Heart left ventricle (tissue), 16 donors: Measurements from ENCODE around the gene ANKS4B. TPM values are rescaled to one million over a fixed set of nuclear protein-coding genes. Genes with fewer than 3 reads are reported as not detected.

ENCODE experiments used
- ATAC-seq, 4 donors: fragments of 200-7000 bp; cut with Tn5 transposase; one replicate each; pipeline ENCODE4 v1.9.1; 2020 to 2022; ENCODE audit warnings: moderate library complexity in 4 of 4, mild to moderate bottlenecking in 3 of 4, moderate number of reproducible peaks in 1 of 4
- DNase-seq, 5 donors: peaks; one replicate each; pipeline ENCODE4 v3.0.0-alpha.2; 2020
- H3K27ac ChIP-seq, 12 donors: fragments of 200-600 bp; sonication (generic) in 4 of 12; one replicate each; pipeline versions ENCODE4 v1.5.0 to v1.8.0; 2016 to 2022; ENCODE audit warnings: mild to moderate bottlenecking in 2 of 12
- H3K27me3 ChIP-seq, 9 donors: fragments of 200-600 bp; sonication (generic) in 2 of 9; one replicate each; pipeline versions ENCODE4 v1.5.1 to v1.8.0; 2016 to 2022; ENCODE audit warnings: mild to moderate bottlenecking in 3 of 9
- H3K36me3 ChIP-seq, 9 donors: fragments of 200-600 bp; sonication (generic) in 2 of 9; one replicate each; pipeline versions ENCODE4 v1.5.0 to v1.8.0; 2018 to 2022; ENCODE audit warnings: mild to moderate bottlenecking in 2 of 9
- H3K4me1 ChIP-seq, 12 donors: fragments of 200-600 bp; sonication (generic) in 4 of 12; one replicate each; pipeline versions ENCODE4 v1.5.0 to v1.8.0; 2016 to 2022; ENCODE audit warnings: mild to moderate bottlenecking in 3 of 12
- H3K4me3 ChIP-seq, 12 donors: fragments of 200-600 bp; sonication (generic) in 4 of 12; one replicate each; pipeline versions ENCODE4 v1.5.0 to v1.8.0; 2017 to 2022; ENCODE audit warnings: mild to moderate bottlenecking in 9 of 12, moderate library complexity in 4 of 12
- H3K9me3 ChIP-seq, 12 donors: fragments of 200-600 bp; sonication (generic) in 4 of 12; one replicate each; pipeline versions ENCODE4 v1.5.0 to v1.8.0; 2016 to 2022; ENCODE audit warnings: mild to moderate bottlenecking in 1 of 12
- CTCF ChIP-seq, 12 donors: fragments of 200-600 bp; sonication (generic) in 4 of 12; IDR thresholded peaks; one replicate each; pipeline versions ENCODE4 v1.5.0 to v1.8.0; 2018 to 2022; ENCODE audit warnings: antibody characterized with exemption in 12 of 12, mild to moderate bottlenecking in 5 of 12
- POLR2A ChIP-seq, 2 donors: fragments of 450-650 bp; IDR thresholded peaks; one replicate each; pipeline ENCODE4 v1.6.1; 2017; ENCODE audit warnings: antibody characterized with exemption in 2 of 2, mild to moderate bottlenecking in 2 of 2, moderate library complexity in 2 of 2
- WGBS, 4 donors: extraction: QIAGEN DNeasy Blood & Tissue Kit in 2 of 4; methylation state at CpG; one replicate each; pipeline versions ENCODE4 v1.1.5 to v1.1.7; 2013 to 2018; 5-methylcytosine and 5-hydroxymethylcytosine counted together
- intact Hi-C, 10 donors: fragments of 100-400 bp; cut with DNase I; formaldehyde crosslinking; loops; one replicate each; pipeline versions ENCODE4 v1.11.1 to v1.14.2; 2022
- polyA plus RNA-seq, 2 donors: library from polyadenylated mRNA; stranded (reverse); fragments of 200-250 nt; gene quantifications; one replicate each; pipeline ENCODE4 v1.2.3, GENCODE V29; 2013
- total RNA-seq, 9 donors: library from RNA; depleted of rRNA in 2 of 9; stranded (reverse); fragments of >200 nt in 2 of 9; fragmentation: NEBNext Ultra II Directional in 3 of 9; extraction: Animal tissue kit (Norgen Biotek cat#: 25700) in 3 of 9; gene quantifications; one replicate each; pipeline versions ENCODE4 v1.1.0 to v1.2.4, GENCODE V29; 2016 to 2023
- donor health status: ischemic (EF 13 %, LVEDD 7.1; RV severe dilation, severe dysfunction).
- donor health status: healthy with polysubstance abuse.
- donor health status: DM: no; HTN: yes; CAD: no.
- donor health status: DM: no; HTN: no; CAD: no.
- donor health status: ischemic (EF 25% LVEDD 6.9; RV normal size, moderate dysfunction).
- donor health status: ischemic (EF 25% LVEDD 5.7; RV mildly dilated, moderate dysfunction).
- donor health status: healthy.
- donor health status: DM: yes; HTN: yes; CAD: no.
- donor health status: ischemic (EF 35%, LVEDD 5.7; RV mildly dilated, moderate dysfunction).
- donor health status: nonischemic (EF 11% LVEDD 7.7; RV severe dilation, severe dysfunction).
- donor health status: DM: yes; HTN: yes; CAD: no.
- donor health status: PGD.
- donor health status: ischemic (EF 29% LVEDD 5.4; RV normal size, mild dysfunction).
- donor health status: nonischemic (EF 23%, LVEDD 6.1; RV moderate dilation, normal function).

The ANKS4B gene
- total and polyA plus RNA-seq, 11 donors, result not detected

- Histone ChIP-seq H3K9me3 (no peaks in the 10 kb centered on the region), H3K36me3 (peaks cover 0 to 28% (median 3%) of the 10 kb centered on the region in 9 donors), H3K27ac (peak overlapping the region in 10 of 12 donors; percentile 2 to 87 (median 56)), H3K4me1 (peaks cover 0 to 47% (median 19%) of the 10 kb centered on the region in 12 donors), H3K27me3 (no peaks in the 10 kb centered on the region), H3K4me3 (no peak overlapping the region)
- DNase-seq, result peak in 1 of 5 donors; percentile 73
- intact Hi-C loops, result loop anchor here in 1 of 10 donors (2.0 kb wide), 1 partner anchor 20 kb away; no protein-coding TSS in a partner anchor
- WGBS, 4 donors, result 54 to 67% (median 64%) methylated on average over 9 of the region's 9 CpGs
- no peak for TF ChIP-seq CTCF (IDR thresholded peaks at IDR 0.05)
- no peak for TF ChIP-seq POLR2A (IDR thresholded peaks at IDR 0.05)
- ATAC-seq, result peak in 3 of 4 donors; percentile 10 to 67 (median 35)
Measured at GRCh38 chr16:21260870-21261791, 27.6 kb downstream of the ANKS4B start.

- no peak for TF ChIP-seq CTCF (IDR thresholded peaks at IDR 0.05)
- no peak for TF ChIP-seq POLR2A (IDR thresholded peaks at IDR 0.05)
- ATAC-seq, result no peak
- Histone ChIP-seq H3K4me3 (no peak overlapping the region), H3K4me1 (peaks cover 0 to 53% (median 19%) of the 10 kb centered on the region in 12 donors), H3K36me3 (peaks cover 0 to 45% (median 3%) of the 10 kb centered on the region in 9 donors), H3K27me3 (no peaks in the 10 kb centered on the region), H3K27ac (peak overlapping the region in 9 of 12 donors; percentile 37 to 92 (median 82)), H3K9me3 (no peaks in the 10 kb centered on the region)
- intact Hi-C loops, result no loop called here
- WGBS, 4 donors, result 72 to 84% (median 78%) methylated on average over 12 of the region's 12 CpGs
- DNase-seq, result no peak
Measured at GRCh38 chr16:21262779-21263639, 29.5 kb downstream of the ANKS4B start.

GRCh38 chr16:21263640-21264570, 30.4 kb downstream of the ANKS4B start:
- Histone ChIP-seq H3K27me3 (no peaks in the 10 kb centered on the region), H3K4me1 (peaks cover 0 to 53% (median 19%) of the 10 kb centered on the region in 12 donors), H3K36me3 (peaks cover 0 to 43% (median 3%) of the 10 kb centered on the region in 9 donors), H3K4me3 (no peak overlapping the region), H3K27ac (peak overlapping the region in 11 of 12 donors; percentile 37 to 92 (median 79)), H3K9me3 (no peaks in the 10 kb centered on the region)
- intact Hi-C loops, result no loop called here
- WGBS, 4 donors, result 44 to 52% (median 49%) methylated on average over 14 of the region's 14 CpGs
- ATAC-seq (peak; percentile 13 to 56 (median 37)), DNase-seq (peak in 4 of 5 donors; percentile 34 to 47 (median 36))
- TF ChIP-seq CTCF (IDR thresholded peaks at IDR 0.05) (no peak), POLR2A (IDR thresholded peaks at IDR 0.05) (no peak)
